ENCODE results near the gene SLC4A9.

SLC4A9 gene

DNA sequence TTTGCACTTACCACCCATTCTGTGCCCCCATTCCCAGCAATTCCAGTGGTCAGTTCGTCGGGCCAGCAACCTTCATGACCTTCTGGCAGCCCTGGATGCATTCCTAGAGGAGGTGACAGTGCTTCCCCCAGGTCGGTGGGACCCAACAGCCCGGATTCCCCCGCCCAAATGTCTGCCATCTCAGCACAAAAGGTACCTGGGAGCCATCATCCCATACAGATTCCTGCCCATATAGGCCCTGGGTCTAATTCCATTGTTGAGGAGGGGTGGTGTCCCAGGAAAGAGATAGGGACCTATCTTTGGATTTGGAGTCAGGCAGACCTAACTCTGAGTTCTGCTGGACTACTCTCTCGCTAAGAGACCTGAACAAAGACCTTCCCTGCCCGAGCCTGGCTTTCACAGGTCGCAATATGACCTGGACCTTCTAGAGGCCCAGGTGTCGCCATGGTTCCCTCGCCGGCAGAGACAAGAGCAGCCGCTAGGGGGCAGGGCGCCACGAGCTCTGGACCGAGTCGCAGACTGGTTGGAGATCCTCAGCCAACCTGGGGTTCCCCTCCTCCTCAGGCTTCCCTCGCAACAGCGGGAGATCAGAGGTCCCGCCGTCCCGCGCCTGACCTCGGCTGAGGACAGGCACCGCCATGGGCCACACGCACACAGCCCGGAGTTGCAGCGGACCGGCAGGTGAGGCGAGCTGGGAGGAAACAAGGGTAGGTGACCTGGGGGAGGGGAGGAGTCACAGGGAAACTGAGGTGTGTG is 3.1 kb downstream of the SLC4A9 start:
- peak; percentile 54 to 63 for DNase-seq (ENCODE audit: low read depth in 2 of 2)

DNA sequence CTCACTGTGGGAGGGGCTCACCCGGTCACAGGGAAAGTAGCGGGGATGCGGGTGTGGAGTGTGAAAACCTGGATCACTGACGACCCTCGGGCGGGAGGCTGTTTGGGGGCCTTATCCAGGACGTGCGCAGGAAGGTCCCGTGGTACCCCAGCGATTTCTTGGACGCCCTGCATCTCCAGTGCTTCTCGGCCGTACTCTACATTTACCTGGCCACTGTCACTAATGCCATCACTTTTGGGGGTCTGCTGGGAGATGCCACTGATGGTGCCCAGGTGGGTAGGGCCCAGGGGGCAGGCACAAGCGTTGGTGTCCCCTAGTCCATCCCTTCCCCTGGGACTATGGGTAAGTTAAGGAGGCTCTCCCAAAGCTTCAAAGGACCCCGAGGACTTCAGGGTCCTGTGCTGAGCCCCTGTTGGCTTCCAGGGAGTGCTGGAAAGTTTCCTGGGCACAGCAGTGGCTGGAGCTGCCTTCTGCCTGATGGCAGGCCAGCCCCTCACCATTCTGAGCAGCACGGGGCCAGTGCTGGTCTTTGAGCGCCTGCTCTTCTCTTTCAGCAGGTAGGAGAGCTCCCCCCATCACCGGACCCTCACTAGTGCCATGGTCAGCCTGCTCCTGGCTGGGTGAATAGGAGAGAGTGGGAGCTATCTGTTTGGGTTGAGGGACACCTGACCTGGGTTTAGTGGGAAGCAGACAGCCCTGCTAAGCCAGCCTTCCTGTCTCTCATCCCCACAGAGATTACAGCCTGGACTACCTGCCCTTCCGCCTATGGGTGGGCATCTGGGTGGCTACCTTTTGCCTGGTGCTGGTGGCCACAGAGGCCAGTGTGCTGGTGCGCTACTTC is 3.9 kb downstream of the SLC4A9 start:
- DNase-seq (ENCODE audit: low read depth in 2 of 2): no peak

DNA sequence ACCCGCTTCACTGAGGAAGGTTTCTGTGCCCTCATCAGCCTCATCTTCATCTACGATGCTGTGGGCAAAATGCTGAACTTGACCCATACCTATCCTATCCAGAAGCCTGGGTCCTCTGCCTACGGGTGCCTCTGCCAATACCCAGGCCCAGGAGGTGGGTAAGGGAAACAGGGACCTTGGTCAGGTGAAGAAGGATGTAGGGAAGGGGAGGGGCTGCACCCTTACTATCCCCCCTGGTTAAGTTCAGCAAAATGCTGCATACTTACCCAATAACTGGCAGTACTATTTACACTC is 4.4 kb downstream of the SLC4A9 start:
- no peak for DNase-seq (ENCODE audit: low read depth in 2 of 2)

DNA sequence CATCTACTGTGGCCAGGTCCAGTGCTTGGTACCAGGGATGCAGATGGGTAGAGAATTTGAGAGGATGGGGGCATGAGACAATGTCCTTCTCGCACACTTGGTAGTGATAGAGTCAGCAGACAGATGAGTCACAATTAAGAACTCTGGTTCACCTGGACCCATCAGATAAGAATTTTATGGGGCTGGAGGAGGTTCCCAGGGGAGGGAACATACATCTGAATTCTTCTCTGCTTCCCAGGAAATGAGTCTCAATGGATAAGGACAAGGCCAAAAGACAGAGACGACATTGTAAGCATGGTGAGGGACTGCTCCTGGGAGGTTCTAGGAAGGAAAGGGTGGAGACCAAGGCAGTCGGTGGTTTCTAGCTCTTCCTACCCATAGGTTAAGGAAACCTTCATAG is 5.3 kb downstream of the SLC4A9 start:
- no peak for DNase-seq (ENCODE audit: low read depth in 2 of 2)

DNA sequence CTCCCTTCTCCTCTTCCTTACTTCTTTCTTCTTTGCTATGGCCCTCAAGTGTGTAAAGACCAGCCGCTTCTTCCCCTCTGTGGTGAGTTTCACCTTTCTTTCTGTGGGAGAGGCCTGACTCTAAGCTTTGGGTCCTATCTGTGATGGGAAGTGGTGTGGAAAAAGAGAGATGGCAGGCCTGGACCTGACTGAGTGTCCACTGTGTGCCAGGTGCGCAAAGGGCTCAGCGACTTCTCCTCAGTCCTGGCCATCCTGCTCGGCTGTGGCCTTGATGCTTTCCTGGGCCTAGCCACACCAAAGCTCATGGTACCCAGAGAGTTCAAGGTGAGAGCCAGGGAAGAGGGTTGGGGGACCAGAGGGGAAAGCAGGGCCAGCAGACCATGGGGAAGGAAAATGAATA is 5.9 kb downstream of the SLC4A9 start:
- no peak for DNase-seq (ENCODE audit: low read depth in 2 of 2)

DNA sequence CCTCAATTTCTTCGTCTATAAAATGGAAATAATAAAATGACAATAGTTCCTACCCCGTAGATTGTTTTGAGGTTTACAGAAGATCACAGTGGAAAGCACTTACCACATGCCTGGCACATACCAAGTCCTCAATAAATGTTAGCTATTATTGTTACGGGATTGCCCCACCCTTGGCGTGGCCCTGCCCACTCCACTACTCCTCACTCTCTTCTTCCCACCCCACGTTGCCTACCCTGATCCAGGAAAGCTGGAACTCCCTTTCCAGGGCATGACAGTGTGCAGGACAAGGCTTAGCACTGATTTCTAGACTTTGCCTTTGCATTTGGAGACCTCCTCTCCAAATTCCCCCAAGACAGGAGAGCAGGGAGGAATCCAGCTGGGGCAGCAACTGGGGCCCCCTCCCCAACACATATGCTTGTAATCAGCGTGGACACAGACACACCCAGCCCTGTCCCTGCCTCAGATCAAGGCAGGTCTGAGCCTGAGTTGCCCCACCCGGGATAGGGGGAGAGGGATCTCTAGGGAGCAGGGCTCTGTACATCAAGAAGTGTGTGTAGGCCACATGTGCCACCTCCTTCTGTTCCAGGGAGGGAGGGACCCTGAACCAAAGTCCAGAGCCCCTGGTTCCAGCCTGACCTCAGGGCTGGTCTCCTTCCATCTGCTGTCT is 6.7 kb downstream of the SLC4A9 start:
- DNase-seq (ENCODE audit: low read depth in 2 of 2): no peak

DNA sequence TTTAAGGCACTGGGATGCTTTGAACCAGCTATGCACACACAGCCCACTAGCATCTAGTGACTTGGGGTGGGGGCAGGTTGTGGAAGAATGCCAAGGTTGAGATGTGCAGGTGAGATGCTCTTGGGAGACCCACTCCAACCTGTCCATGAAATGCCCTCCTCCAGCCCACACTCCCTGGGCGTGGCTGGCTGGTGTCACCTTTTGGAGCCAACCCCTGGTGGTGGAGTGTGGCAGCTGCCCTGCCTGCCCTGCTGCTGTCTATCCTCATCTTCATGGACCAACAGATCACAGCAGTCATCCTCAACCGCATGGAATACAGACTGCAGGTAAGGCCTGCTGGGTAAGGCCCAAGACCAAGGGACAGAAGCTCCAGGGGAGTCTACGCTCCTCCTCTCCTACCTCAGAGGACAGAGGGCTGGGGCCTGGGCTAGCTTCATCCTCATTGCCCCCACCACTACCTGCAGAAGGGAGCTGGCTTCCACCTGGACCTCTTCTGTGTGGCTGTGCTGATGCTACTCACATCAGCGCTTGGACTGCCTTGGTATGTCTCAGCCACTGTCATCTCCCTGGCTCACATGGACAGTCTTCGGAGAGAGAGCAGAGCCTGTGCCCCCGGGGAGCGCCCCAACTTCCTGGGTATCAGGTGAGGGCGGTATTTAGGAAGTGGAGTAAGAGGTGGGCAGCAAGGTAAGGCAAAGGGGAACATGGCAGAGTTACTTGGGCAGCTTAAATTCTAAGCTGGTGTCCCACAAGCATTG is 7.4 kb downstream of the SLC4A9 start:
- DNase-seq (ENCODE audit: low read depth in 2 of 2): no peak

DNA sequence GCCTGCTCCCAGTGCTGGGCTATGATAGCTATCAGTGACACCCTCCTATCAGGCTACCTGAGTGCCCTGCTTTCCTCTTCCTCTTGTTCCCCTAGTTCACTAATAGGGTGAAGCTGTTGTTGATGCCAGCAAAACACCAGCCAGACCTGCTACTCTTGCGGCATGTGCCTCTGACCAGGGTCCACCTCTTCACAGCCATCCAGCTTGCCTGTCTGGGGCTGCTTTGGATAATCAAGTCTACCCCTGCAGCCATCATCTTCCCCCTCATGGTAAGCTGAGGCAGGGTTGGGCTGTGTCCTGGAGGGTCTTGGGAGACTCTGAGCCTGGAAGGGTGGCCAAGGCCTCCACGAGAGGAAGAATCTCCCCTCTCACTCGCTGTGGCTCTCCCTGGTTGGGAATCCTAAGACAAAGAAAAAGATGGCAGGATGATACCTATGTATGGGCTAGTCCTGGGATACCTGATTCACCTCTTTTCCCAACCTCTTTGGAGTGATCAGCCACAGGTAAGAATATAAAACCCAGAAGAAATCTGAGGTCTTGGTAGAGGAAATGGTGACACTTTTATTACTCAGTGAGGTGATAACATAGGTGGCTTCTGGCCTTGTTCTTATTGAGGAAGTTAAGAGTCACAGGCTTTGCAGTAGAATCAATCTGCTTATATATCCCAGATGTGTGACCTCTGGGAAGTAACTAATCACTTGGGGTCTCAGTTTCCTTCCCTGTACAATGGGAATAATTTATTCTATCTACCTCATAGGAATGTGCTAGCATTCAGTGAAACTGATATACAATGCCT is 11.6 kb downstream of the SLC4A9 start:
- DNase-seq (ENCODE audit: low read depth in 2 of 2): no peak

DNA sequence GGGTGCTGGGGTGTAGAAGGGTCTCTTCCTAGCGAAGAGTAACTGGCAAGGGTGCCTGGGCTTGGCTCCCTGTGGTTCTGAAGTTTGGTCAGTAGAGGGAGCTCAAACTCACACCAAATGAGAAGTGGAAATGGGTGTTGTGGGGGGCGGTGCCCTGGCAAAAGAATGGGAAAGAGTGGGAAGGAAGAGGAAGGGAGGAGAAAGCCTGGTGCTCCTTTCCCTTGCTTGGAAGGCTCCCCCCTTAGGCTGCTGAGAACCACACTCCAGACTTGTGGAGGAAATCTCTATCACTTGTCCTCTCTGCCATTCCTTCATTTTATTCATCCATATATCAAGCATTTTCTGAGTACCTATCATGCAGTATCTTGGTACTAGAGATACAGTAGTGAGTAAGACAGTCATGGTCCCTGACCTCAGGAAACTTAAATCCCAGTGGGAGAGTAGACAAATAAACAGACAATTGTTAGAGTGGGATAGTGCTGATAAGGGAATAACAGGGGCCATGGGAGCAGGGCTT is 13.0 kb downstream of the SLC4A9 start:
- no peak for DNase-seq (ENCODE audit: low read depth in 2 of 2)

DNA sequence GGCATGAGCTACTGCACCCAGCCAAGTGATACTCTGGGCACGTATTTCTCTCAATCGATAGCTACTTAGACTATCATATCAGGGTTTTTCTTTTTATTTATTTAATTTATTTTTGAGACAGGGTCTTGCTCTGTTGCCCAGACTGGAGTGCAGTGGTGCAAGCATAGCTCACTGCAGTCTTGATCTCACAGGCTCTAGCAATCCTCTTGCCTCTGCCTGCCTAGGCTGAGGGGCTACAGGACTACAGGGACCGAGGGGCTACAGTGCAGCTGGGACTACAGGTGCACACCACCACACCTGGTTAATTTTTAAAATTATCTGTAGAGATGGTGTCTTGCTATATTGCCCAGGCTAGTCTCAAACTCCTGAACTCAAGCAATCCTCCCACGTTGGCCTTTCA is 21.4 kb downstream of the SLC4A9 start:
- DNase-seq (ENCODE audit: low read depth in 2 of 2): no peak

DNA sequence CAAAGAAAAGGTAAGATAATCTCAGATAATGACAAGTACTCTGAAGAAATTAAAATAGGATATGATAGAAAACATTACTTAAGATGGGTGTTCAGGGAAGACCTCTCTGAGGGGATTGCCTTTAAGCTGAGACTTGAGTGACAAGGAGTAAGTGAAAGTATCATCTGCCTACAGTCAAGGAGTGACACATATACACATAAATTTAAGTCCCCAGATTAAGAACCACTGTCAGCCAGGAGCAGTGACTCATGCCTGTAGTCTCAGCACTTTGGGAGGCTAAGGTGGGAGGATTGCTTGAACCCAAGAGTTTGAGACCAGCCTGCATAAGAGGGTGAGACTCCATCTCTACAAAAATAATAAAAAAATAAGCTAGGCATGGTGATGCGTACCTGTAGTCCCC is 22.0 kb downstream of the SLC4A9 start:
- no peak for DNase-seq (ENCODE audit: low read depth in 2 of 2)

DNA sequence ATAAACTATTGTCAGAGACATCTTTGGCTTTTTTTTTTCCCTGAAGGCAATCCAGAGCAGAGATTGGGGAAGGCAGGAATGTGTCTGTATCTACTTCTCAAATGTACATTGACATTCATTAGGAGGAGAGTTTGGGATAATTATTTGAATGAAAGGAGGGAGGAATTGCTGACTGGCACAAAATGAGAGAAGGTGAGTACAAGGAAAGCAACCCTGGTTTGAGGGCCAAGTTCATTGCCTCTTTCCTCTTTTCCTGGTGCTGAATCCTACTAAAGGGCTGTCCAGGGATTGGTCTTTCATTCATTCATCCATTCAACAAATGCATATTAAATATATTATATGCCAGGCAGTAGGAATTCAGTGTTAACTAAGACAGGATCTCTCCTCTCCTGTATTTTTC is 22.9 kb downstream of the SLC4A9 start:
- DNase-seq (ENCODE audit: low read depth in 2 of 2): no peak

DNA sequence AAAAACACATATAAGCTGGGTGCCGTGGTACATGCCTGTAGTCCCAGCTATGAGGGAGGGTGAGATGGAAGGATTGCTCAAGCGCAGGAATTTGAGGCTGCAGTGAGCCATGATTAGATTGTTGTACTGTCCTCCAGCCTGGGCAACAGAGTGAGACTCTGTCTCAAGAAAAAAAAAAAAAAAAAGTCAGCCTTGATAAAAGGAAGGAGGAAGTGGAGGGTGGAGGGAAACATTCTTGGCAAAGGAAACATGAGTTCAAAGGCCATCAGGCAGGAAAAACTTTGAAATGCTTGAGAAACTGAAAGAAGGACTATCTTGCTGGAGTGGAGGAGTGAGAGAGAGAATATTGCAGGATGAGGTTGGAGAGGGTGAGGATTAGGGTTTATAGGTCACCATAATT is 23.3 kb downstream of the SLC4A9 start:
- DNase-seq (ENCODE audit: low read depth in 2 of 2): no peak

DNA sequence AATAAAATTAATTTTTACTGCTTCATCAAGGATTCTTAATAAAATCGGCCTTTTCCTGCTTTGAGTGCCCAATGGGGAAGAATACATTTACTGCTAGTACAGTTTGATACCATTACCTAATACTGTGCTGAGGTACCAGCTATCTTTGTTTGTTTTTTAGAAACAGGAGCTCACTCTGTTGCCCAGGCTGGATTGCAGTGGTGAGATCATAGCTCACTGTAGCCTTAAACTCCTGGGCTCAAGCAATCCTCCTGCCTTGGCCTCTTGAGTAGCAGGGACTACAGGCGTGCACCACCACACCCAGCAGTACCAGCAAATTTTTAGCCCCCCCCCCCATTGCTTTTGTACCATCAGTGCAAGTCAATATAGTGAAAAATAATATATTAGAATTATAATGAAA is 28.1 kb downstream of the SLC4A9 start:
- DNase-seq (ENCODE audit: low read depth in 2 of 2): no peak

DNA sequence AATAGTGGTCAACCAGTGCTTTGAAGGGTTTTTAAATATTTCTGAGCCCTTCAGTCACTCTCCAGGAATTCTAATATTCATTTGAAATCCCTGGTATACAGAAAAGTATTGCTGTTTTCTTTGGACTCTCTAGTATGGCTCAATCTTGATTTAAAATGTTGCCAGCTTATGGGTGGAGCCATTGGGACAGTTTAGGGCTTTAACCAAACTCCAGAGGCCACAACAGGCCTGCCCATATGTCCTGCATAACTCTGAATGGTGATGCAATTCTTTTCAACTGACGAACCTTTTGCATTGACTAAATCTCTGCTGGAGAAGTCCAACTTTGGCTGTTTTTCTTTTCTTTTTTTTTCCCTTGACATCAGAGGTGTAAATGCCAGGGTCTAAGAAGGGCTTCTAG is 31.3 kb downstream of the SLC4A9 start:
- DNase-seq (ENCODE audit: low read depth in 2 of 2): no peak

DNA sequence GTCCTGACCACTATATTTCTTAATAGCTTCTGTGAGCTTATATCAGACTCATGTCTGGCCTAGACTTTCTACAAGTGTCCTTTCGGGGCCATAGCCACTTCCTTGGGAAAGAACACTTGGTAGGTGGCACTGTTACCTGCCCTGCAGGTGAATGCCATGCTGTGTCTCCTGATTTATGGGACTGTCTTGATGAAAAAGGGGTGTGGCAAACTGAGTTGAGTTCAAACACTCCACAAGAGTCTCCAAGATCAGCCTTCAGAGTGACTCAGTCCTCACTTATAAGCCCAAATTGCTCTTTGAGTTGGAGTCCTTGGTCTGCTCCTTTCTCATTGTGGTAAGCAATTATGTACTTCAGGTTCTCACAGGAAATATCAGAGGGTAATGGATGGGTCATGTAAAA is 31.7 kb downstream of the SLC4A9 start:
- no peak for DNase-seq (ENCODE audit: low read depth in 2 of 2)

DNA sequence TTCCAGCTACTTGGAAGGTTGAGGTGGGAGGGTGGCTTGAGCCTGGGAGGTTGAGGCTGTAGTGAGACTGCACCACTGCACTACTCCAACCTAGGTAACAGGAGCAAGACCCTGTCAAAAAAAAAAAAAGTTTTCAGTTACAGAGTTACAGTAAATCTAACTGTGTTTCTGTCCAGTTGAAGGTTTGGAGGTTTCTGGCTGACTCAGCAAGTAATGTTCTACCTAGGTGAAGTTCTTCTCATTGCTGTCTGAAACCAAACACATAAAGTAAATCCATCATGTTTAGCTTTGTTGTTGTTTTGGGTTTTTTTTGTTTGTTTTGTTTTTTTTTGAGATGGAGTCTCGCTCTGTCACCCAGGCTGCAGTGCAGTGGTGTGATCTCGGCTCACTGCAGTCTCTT is 33.7 kb downstream of the SLC4A9 start:
- no peak for DNase-seq (ENCODE audit: low read depth in 2 of 2)

DNA sequence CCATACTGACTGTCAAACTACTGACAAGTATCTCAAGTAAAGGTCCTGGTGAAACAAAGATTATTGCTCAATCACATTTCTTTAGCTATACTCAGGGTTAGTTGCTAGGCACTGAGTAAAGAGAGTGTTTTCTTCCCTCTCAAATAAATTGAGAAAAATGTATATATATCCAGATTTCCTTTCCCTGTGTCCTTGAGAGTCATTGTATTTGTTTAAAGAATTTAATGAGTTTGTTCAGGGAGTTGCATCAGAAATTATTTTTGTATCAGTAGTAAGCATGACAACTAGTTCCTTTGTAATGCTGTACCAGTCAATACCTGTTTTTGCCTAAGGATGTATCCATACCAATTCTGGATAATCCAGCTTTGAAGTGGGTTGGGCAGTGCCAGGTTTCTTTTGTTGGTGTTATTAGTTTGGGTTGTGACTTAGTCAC is 38.4 kb downstream of the SLC4A9 start:
- no peak for DNase-seq (ENCODE audit: low read depth in 2 of 2)

DNA sequence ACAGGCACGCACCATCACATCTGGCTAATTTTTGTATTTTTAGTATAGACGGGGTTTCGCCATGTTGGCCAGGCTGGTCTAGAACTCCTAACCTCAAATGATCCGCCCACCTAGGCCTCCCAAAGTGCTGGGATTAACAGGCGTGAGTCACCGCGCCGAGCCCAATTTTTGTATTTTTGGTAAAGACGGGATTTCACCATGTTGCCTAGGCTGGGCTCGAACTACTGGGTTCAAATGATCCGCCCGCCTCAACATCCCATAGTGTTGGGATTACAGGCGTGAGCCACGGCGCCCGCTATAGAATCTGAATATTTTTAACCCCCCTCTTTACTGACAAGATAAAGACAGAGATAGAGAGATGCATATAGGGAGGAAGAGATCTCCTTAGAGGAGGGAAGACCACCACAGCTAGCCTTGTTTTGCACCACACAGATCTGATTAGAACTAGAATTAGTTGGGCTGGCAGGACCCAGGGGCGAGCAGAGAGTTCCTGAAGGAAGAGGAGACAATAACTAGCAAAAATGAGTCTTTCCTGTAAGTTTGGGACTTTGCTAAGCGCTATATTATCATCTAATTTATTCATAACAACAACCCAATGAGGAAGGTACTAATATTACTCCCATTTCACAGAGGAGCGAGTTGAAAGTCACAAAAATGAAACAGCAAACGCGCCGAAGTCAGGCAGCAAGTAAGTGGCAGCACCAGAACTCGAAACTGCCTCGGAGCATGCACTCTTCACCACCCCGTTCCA is 40.2 kb downstream of the SLC4A9 start:
- DNase-seq (ENCODE audit: low read depth in 2 of 2): no peak

DNA sequence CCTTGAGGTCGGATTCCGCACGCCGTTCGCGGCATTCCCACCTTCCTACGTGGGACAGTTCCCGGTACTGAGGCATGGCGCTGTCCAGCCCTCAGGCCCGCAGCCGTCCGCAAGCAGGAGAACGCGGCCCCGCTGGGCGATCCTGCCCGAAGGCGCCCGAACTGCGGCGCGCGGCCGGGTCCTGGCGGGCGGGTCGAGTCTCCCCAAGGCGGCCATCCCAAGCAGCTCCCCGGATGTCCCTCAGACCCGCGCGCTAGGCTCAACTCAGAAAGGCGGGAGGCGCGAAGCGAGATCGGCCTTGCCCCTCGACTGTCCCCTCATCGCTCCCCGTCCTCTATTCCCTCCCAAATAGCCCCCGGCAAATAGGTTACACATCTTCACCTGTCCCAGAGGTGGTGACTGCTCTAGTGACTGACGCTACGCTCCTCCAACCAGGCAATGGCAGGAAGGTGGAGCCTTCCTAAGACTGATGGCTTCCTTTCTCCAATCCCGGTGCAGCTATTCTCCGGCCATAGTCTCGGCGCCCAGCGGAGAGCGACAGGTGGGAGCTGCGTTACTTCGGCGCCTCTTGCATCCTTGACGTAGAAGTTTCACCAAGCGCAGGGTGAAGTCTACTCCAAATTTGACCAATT is 40.9 kb downstream of the SLC4A9 start:
- DNase-seq (ENCODE audit: low read depth in 2 of 2): peak; percentile 63
